COR-L47 (cell line): ENCODE data around the gene KCNB1.

Experiments
- DNase-seq: peaks from one replicate; lab custom pipeline; 2025; lab: John Stamatoyannopoulos, UW

KCNB1 gene

GRCh38 chr20:49351775-49352174, 130.7 kb downstream of the KCNB1 start:
- no peak for DNase-seq

GRCh38 chr20:49349694-49350252, 132.7 kb downstream of the KCNB1 start:
- DNase-seq: no peak

GRCh38 chr20:49349078-49349477, 133.4 kb downstream of the KCNB1 start:
- DNase-seq: no peak

GRCh38 chr20:49348563-49348962, 133.9 kb downstream of the KCNB1 start:
- no peak for DNase-seq

GRCh38 chr20:49347156-49347555, 135.3 kb downstream of the KCNB1 start:
- DNase-seq: no peak

- no peak for DNase-seq
Measured at GRCh38 chr20:49346682-49347081, 135.8 kb downstream of the KCNB1 start.

- DNase-seq: no peak
Measured at GRCh38 chr20:49345524-49345923, 136.9 kb downstream of the KCNB1 start.

- DNase-seq: no peak
Measured at GRCh38 chr20:49344975-49345374, 137.5 kb downstream of the KCNB1 start.

GRCh38 chr20:49344140-49344539, 138.3 kb downstream of the KCNB1 start:
- DNase-seq: no peak

- DNase-seq: no peak
Measured at GRCh38 chr20:49343246-49343645, 139.2 kb downstream of the KCNB1 start.

- DNase-seq: no peak
Measured at GRCh38 chr20:49340161-49340966, 142.1 kb downstream of the KCNB1 start.

- DNase-seq: no peak
Measured at GRCh38 chr20:49339123-49339522, 143.3 kb downstream of the KCNB1 start.

GRCh38 chr20:49338061-49338460, 144.4 kb downstream of the KCNB1 start:
- no peak for DNase-seq

GRCh38 chr20:49337357-49337756, 145.1 kb downstream of the KCNB1 start:
- no peak for DNase-seq

- no peak for DNase-seq
Measured at GRCh38 chr20:49336786-49337185, 145.7 kb downstream of the KCNB1 start.

GRCh38 chr20:49335476-49335875, 147.0 kb downstream of the KCNB1 start:
- DNase-seq: no peak

GRCh38 chr20:49330701-49331615, 151.5 kb downstream of the KCNB1 start:
- DNase-seq: no peak

GRCh38 chr20:49328790-49329189, 153.7 kb downstream of the KCNB1 start:
- DNase-seq: no peak

GRCh38 chr20:49326026-49326425, 156.4 kb downstream of the KCNB1 start:
- DNase-seq: no peak

- no peak for DNase-seq
Measured at GRCh38 chr20:49324306-49324705, 158.2 kb downstream of the KCNB1 start.

GRCh38 chr20:49323622-49324238, 158.7 kb downstream of the KCNB1 start:
- peak; percentile 53 for DNase-seq

- peak; percentile 49 for DNase-seq
Measured at GRCh38 chr20:49320460-49320859, 162.0 kb downstream of the KCNB1 start.
